Measurements from ENCODE around the gene DTD2.
"Not testable (repeated sequence)": the region's sequence is repeated elsewhere in the genome, so short reads cannot be mapped to it uniquely, and the experiment has no call there.

Gene DTD2

GRCh38 chr14:31456841-31457664, at the start of gene DTD2:
Gene DTD2 (minus strand): TSS chr14:31457506. CDS start chr14:31457393, 113 bp downstream.
- peak; percentile 92 to 97 for DNase-seq

DNA sequence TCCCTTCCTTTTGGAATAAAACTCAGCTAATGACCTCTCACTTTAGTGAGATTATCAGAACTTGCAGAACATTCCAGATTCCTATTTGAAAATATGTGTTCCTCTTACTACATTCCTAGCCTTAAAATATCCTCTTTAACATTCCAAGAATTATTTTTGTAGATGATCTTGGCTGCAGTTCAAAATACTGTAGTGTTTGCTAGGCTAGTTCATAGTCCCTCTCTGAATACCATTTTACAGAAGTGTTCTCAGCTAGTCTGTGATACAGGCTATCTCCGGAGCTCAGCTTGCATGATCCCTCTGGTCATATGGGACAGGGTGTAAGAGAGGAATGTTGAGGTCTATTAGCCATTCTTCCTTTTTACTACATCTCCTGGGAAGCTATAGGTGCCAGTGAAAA, 48.1 kb upstream of the DTD2 start:
- DNase-seq: no peak

- peak in 1 of 2 donors; percentile 45 for DNase-seq
Observed at GRCh38 chr14:31501870-31502269, 44.6 kb upstream of the DTD2 start.

DNA sequence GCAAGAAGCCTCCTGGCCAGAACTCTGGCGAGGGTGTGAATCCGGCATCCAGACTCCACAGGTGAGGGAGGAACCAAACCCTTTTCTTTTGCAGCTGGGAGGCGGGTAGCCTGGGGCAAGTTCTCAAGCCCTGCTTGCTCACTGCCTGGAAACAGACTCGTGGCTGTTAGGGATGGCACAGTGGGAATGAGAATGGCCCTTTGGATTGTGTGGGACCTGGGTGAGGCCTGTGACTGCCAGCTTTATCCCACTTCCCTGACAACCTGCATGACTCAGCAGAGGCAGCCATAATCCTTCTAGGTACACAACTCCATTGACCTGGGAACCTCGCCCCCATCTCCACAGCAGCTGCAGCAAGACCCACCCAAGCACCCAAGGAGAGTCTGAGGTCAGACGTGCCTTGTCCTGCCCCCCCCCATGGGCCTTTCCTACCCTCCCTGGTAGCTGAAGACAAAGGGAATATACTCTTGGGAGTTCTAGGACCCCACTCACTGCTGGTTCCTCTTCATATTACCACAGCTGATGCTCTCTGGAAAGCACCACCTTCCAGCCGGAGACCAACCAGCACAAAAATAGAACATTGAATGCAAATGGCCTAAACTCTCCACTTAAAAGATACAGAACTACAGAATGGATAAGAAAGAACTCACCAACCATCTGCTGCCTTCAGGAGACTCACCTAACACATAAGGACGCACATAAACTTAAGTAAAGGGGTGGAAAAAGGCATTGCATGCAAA, 35.6 kb upstream of the DTD2 start:
- no peak for DNase-seq

DNA sequence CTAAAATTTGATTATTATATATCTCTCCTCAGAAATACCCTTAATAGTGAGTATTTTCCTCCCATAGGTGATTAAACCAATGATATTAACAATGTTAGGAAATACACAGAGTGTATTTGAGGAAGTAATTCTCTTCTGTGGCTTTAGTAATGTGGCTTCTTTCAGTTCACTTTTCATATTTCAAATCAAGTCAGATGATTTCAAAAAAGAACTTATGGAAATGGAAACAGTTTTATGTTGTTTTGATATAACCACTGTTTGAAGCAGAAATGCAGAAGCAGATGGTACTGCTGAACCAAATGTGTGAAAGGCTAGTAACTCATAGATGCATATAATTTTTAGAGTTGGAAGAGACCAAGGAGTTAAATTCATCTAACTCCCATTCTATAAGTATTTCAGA, 32.4 kb upstream of the DTD2 start:
- peak; percentile 59 to 74 for DNase-seq

- peak; percentile 68 to 75 for DNase-seq
Observed at GRCh38 chr14:31487886-31488285, 30.6 kb upstream of the DTD2 start, which contains the start of gene GPR33. Gene GPR33 (minus strand): TSS chr14:31488039. CDS start chr14:31483965, 4,074 bp downstream.

GRCh38 chr14:31486764-31487163, 29.5 kb upstream of the DTD2 start:
- DNase-seq: no peak

DNA sequence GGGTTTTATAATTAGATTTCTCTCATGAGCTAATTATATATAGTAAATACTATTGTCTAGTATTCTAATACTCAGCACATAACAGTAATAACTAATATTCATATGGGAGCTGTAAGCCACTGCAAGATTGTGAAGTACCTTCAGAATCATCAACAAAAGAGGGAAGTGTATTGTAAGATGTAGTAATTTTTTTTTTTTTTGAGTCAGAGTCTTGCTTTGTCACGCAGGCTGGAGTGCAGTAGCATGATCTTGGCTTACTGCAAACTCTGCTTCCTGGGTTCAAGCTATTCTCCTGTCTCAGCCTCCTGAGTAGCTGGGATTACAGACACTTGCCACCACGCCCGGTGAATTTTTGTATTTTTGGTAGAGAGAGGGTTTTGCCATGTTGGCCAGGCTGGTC, 27.4 kb upstream of the DTD2 start:
- DNase-seq: peak; percentile 79 to 87

DNA sequence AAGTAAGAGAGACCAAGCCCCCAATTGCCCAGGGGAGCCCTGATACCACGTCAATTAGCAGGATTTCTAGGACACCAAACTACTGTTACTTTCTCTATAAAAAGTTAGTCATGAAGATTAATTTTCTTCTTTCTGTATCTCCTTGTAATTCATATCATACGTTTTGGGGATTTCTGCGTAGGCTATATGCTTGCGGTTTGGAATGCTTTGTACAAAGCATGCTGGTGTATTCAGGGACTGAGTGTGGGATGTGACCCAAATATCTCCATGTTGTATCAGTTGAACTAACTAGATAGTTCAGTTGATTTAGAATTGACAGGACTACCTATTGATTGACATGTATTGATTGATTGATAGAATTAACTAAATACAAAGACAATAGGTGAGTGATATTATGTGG, 22.9 kb upstream of the DTD2 start:
- DNase-seq: no peak

DNA sequence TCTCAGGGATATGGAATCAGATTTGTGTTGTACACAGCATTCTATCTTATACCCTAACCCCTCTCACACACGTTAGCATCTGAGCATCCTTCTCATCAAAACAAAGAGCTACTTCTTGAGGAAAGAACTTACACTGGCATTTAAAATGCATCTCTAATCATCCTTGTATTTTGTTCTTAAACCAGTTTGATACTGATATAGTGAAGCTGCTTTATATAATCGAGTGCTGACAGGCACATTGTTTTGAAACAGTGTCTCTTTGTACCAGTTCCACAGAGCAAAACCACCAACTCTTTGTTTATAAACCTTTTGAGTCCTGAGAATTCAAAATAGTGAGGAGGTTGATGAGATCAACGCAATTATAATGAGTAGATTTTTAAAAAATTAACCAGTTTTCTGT, 21.7 kb upstream of the DTD2 start:
- no peak for DNase-seq

DNA sequence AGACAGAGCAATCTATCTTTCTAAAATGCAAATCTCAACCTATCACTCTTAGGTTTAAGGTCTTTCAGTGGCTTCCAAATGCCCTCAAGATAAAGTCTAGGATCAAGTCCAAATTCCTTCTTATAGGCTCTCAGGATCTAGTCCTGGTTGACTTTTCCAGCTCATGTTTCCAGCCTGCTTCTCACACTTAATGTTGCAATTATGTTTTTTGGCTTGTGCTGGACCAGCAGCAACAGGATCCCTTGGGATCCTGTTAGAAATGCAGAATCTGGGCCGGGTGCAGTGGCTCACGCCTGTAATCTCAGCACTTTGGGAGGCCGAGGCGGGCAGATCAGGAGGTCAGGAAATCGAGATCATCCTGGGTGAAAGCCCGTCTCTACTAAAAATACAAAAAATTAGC, 19.9 kb upstream of the DTD2 start:
- DNase-seq: no peak

- DNase-seq: peak; percentile 47 to 67
Observed at GRCh38 chr14:31476131-31476866, 19.0 kb upstream of the DTD2 start.

GRCh38 chr14:31466554-31466953, 9.2 kb upstream of the DTD2 start:
- no peak for DNase-seq

DNA sequence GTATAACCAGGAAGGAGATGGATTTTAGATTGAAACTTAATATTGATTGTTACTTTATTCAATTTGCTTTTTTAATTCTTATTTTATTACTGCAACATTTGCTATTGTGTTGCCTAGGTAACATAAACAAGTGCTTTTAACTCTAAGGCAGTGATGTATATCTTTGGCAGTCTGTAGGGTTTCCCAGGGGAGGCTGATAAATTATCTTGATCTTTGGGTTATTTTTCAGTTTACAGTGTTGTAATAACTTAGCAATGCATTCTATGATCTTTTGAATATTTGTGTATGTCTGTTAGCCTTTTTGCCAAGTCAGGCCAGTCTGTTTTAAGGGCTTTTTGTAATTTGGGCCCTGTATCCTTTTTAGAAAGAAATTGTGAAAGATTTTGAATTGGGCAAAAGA, 7.8 kb upstream of the DTD2 start:
- no peak for DNase-seq

GRCh38 chr14:31462450-31462849, 5.1 kb upstream of the DTD2 start:
- DNase-seq: not testable (repeated sequence)

DNA sequence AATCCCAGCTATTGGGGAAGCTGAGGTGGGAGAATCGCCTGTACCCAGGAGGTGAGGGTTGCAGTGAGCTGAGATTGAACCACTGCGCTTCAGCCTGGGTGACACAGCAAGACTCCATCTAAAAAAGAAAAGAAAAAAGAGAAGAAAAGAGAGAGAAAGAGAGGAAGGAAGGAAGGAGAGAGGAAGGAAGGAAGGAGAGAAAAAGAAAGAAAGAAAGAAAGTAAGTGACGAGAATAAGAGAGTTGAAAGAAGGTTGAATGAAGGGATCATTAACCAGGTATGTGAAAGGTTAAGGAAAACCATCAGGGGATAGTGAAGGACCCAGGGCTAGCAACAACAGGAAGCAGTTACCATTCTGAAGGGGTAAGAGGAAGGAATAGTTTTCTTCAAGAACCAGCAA, 4.2 kb upstream of the DTD2 start:
- no peak for DNase-seq

DNA sequence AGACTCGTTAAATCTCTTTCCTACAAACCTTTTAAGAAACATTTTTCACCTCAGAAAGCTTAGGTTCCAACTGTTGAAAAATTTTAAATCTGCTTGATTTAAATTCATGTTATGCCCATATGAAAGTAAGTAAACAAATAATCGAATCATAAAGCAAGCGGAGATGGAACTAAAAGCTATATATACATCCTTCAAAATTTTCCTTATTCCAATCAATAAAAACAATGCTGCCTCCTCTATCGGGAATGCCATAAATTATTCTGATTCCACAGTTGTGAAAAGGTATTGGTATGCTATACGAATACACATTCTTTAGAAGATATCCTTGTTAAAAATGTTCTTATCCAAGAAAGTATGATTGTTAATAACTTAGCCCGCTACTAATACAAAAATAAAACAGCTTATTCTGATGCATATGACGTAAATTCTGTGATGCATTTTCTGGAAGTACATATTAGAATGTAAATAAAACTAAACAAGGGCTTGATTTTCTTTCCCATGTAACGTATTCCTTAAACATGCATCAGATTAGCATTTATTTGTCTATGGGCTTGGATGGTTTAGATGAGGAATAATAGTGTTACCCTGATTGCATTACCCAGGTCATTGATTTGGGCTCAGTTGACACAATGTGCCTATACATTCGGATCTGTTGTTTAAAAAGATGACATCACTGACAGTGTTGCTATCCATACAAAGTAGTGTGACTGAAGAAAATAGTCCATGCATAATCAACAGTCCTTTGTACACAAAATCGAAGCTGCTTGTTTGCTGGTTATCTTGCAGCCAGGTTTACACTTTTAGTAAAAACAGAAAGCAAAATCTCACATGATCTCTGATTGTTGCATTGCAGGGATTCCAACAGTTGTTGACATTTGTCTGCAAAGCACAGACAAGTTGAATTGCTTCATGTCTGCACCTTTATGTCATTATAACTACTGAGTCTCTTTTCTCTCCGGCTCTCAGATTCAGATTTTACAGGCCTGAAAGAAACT, 656 bp upstream of the DTD2 start:
- no peak for DNase-seq

DNA sequence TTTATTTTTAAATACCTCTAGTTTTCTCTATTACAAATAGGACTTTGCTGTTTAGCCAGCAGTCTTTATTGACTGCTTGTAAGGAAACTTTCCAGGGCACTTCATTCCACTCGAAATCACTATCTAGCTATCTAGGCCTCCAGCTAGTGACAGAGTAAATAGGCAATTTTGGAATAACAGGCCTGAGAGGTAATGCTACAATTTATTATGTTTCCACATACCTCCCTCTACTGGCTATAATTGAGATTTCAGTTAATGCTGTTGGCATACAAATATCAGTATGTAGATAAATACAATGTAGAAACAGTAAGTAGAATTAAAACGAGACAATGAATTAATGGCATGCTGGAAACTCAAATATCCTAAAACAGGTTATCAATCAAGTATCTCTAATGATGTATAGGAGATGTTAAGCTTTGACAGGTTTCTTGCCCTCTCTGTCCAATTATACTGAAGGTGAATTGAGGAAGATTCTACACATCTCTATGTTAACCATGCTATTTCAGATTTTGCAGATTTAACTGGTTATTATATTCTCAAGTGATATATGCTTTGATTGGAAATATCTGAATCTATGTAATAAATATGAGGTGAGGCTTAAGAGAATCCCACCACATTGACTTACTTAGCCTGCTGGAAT, 7.2 kb downstream of the DTD2 start:
- peak; percentile 20 to 77 for DNase-seq

DNA sequence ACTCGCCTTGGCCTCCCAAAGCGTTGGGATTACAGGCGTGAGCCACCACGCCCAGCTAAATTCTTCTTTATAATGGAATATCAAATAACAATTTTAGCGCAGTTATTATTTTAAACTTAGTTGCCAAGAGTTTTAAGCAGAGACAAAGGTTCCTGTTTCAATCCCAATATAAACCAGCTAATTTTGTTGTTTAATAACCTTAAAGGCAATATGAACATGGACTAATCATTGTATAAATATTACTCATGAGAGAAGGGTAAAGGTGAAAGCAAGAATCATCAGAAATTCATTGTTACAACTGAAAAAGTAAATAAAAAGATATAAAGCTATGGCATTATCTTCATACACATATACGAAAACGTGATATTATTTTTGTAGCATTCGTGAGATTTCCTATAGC, 8.2 kb downstream of the DTD2 start:
- DNase-seq: no peak

DNA sequence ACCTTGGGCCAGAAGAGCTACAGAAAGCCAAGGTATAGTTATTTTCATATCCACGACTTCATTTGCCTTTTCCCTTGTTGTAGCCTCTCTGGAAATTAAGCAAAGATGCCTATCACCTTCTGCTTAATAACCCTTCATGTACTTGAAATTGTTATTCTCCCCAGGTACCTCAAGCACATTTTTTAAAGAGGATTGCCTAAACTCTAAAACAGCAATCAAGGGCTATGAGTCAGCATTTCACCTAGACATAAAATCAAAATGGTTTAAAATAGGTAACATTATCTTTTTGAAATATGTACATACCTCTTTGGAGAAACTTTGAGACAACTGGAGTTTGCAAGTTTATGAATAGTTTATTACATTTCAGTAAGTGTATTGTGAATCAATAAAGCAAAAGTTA, 11.6 kb downstream of the DTD2 start:
- no peak for DNase-seq

- no peak for DNase-seq
Observed at GRCh38 chr14:31442284-31442683, 15.0 kb downstream of the DTD2 start.

Data from inflammatory macrophage treated with lipopolysaccharide for 1 hour (primary cell).